ENCODE measurements around the gene PTPRD. TPM values are rescaled to one million over a fixed set of nuclear protein-coding genes. Genes with fewer than 3 reads are reported as not detected.

Gene PTPRD
- total and polyA plus RNA-seq, 2 experiments from 2014 or later = 11.5 to 58.0 TPM

GRCh38 chr9:9901624-9902023, 711.2 kb downstream of the PTPRD start:
- no peak overlapping the region for H3K4me3 Mint-ChIP-seq
- H3K9me2 ChIP-seq (ENCODE audit: insufficient read depth) = no peaks in the 10 kb centered on the region
- DNase-seq (ENCODE audit: low spot score) (no peak), ATAC-seq (no peak)
- no peaks in the 10 kb centered on the region for H3K36me3 Mint-ChIP-seq (ENCODE audit: low read depth)
- no peaks in the 10 kb centered on the region for H3K79me2 ChIP-seq (replicated peaks; ENCODE audit: insufficient read depth)
- no peak overlapping the region for H3K4me2 ChIP-seq
- no peak overlapping the region for H3K27ac ChIP-seq (ENCODE audit: low read depth)
- no peaks in the 10 kb centered on the region for H3K27me3 Mint-ChIP-seq (ENCODE audit: insufficient read depth, low read depth, poor library complexity)
- H3K27me3 ChIP-seq (ENCODE audit: insufficient read depth) = no peaks in the 10 kb centered on the region
- H3F3A ChIP-seq (replicated peaks; ENCODE audit: low read depth) = no peaks in the 10 kb centered on the region
- H4K20me1 ChIP-seq (replicated peaks; ENCODE audit: insufficient read depth) = no peaks in the 10 kb centered on the region
- no peak overlapping the region for H3K27ac Mint-ChIP-seq
- no peaks in the 10 kb centered on the region for H3K36me3 ChIP-seq (ENCODE audit: insufficient read depth)
- no peaks in the 10 kb centered on the region for H3K9me3 Mint-ChIP-seq
- TF ChIP-seq POLR2AphosphoS5 (IDR thresholded peaks at IDR 0.05; ENCODE audit: low read depth) = no peak
- no peak for TF ChIP-seq EZH2 (IDR thresholded peaks at IDR 0.05; ENCODE audit: low read depth, unreplicated experiment)
- TF ChIP-seq REST (IDR thresholded peaks at IDR 0.05; ENCODE audit: unreplicated experiment) = no peak
- TF ChIP-seq STAT1 (IDR thresholded peaks at IDR 0.05; ENCODE audit: unreplicated experiment) = no peak
- no peak for TF ChIP-seq JUNB (IDR thresholded peaks at IDR 0.05; ENCODE audit: unreplicated experiment)
- no peak for TF ChIP-seq CREB1 (CRISPR knock-in tag; IDR thresholded peaks at IDR 0.05; ENCODE audit: low read depth)
- TF ChIP-seq, protein P1, sequence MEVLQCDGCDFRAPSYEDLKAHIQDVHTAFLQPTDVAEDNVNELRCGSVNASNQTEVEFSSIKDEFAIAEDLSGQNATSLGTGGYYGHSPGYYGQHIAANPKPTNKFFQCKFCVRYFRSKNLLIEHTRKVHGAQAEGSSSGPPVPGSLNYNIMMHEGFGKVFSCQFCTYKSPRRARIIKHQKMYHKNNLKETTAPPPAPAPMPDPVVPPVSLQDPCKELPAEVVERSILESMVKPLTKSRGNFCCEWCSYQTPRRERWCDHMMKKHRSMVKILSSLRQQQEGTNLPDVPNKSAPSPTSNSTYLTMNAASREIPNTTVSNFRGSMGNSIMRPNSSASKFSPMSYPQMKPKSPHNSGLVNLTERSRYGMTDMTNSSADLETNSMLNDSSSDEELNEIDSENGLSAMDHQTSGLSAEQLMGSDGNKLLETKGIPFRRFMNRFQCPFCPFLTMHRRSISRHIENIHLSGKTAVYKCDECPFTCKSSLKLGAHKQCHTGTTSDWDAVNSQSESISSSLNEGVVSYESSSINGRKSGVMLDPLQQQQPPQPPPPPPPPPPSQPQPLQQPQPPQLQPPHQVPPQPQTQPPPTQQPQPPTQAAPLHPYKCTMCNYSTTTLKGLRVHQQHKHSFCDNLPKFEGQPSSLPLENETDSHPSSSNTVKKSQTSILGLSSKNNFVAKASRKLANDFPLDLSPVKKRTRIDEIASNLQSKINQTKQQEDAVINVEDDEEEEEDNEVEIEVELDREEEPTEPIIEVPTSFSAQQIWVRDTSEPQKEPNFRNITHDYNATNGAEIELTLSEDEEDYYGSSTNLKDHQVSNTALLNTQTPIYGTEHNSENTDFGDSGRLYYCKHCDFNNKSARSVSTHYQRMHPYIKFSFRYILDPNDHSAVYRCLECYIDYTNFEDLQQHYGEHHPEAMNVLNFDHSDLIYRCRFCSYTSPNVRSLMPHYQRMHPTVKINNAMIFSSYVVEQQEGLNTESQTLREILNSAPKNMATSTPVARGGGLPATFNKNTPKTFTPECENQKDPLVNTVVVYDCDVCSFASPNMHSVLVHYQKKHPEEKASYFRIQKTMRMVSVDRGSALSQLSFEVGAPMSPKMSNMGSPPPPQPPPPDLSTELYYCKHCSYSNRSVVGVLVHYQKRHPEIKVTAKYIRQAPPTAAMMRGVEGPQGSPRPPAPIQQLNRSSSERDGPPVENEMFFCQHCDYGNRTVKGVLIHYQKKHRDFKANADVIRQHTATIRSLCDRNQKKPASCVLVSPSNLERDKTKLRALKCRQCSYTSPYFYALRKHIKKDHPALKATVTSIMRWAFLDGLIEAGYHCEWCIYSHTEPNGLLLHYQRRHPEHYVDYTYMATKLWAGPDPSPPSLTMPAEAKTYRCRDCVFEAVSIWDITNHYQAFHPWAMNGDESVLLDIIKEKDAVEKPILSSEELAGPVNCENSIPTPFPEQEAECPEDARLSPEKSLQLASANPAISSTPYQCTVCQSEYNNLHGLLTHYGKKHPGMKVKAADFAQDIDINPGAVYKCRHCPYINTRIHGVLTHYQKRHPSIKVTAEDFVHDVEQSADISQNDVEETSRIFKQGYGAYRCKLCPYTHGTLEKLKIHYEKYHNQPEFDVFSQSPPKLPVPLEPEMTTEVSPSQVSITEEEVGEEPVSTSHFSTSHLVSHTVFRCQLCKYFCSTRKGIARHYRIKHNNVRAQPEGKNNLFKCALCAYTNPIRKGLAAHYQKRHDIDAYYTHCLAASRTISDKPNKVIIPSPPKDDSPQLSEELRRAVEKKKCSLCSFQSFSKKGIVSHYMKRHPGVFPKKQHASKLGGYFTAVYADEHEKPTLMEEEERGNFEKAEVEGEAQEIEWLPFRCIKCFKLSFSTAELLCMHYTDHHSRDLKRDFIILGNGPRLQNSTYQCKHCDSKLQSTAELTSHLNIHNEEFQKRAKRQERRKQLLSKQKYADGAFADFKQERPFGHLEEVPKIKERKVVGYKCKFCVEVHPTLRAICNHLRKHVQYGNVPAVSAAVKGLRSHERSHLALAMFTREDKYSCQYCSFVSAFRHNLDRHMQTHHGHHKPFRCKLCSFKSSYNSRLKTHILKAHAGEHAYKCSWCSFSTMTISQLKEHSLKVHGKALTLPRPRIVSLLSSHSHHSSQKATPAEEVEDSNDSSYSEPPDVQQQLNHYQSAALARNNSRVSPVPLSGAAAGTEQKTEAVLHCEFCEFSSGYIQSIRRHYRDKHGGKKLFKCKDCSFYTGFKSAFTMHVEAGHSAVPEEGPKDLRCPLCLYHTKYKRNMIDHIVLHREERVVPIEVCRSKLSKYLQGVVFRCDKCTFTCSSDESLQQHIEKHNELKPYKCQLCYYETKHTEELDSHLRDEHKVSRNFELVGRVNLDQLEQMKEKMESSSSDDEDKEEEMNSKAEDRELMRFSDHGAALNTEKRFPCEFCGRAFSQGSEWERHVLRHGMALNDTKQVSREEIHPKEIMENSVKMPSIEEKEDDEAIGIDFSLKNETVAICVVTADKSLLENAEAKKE (CRISPR knock-in tag; IDR thresholded peaks at IDR 0.05) = no peak
- no peak for TF ChIP-seq ZNF331 (CRISPR knock-in tag; IDR thresholded peaks at IDR 0.05; ENCODE audit: low read depth)
- TF ChIP-seq ETS1 (IDR thresholded peaks at IDR 0.05) = no peak
- no peak for TF ChIP-seq NANOG (IDR thresholded peaks at IDR 0.05; ENCODE audit: borderline replicate concordance)
- no peak for TF ChIP-seq ZNF114 (CRISPR knock-in tag; IDR thresholded peaks at IDR 0.05)
- TF ChIP-seq EZH2phosphoT487 (IDR thresholded peaks at IDR 0.05; ENCODE audit: unreplicated experiment) = no peak
- TF ChIP-seq, protein P2, sequence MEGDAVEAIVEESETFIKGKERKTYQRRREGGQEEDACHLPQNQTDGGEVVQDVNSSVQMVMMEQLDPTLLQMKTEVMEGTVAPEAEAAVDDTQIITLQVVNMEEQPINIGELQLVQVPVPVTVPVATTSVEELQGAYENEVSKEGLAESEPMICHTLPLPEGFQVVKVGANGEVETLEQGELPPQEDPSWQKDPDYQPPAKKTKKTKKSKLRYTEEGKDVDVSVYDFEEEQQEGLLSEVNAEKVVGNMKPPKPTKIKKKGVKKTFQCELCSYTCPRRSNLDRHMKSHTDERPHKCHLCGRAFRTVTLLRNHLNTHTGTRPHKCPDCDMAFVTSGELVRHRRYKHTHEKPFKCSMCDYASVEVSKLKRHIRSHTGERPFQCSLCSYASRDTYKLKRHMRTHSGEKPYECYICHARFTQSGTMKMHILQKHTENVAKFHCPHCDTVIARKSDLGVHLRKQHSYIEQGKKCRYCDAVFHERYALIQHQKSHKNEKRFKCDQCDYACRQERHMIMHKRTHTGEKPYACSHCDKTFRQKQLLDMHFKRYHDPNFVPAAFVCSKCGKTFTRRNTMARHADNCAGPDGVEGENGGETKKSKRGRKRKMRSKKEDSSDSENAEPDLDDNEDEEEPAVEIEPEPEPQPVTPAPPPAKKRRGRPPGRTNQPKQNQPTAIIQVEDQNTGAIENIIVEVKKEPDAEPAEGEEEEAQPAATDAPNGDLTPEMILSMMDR (conservative IDR thresholded peaks at IDR 0.05; ENCODE audit: low read depth in 2 of 2) = no peak
- H2AFZ ChIP-seq = no peak overlapping the region
- peaks cover 6% of the 10 kb centered on the region; the same call in 1 of the 2 replicates for H3K4me1 ChIP-seq (ENCODE audit: insufficient read depth)
- H3K4me3 ChIP-seq = no peak overlapping the region
- H3K4me1 Mint-ChIP-seq = peaks cover 14% of the 10 kb centered on the region; the same call in 2 of the 3 replicates
